ENCODE results near the gene PNCK. TPM values are rescaled to one million over a fixed set of nuclear protein-coding genes. Genes with fewer than 3 reads are reported as not detected.

Gene PNCK
- total RNA-seq, 1 experiment from 2014 or later = not detected

DNA sequence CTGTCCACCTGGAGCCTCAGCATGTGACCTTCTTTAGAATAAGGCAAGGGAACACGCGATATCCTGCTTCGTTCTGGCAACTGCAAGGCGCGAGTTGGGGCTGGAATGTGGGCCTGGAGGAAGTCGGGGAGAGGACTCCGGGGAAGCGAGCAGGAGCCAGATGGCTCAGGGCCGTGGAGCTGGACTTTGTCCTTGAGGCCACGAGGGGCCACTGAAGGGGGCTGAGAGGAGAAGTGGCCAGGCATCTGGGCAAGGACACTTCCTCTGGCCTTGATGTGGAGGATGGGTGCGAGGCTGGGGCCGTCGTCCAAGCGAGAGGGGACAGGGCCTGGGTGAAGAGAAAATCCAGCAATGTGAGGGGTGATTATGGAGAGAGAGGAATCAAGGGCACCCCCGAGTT, 38.8 kb downstream of the PNCK start:
- Histone ChIP-seq H3K4me3 (ENCODE audit: low read depth, low read length) (no peak overlapping the region), H3K4me1 (no peaks in the 10 kb centered on the region), H3K27me3 (replicated peaks; ENCODE audit: control insufficient read depth, insufficient read depth, low read length) (no peaks in the 10 kb centered on the region), H3K9me3 (no peaks in the 10 kb centered on the region), H3K36me3 (ENCODE audit: control insufficient read depth, insufficient read depth, low read length) (no peaks in the 10 kb centered on the region)
- BruUV-seq (replicated peaks) = no TSS peak
- TF ChIP-seq, protein P1, sequence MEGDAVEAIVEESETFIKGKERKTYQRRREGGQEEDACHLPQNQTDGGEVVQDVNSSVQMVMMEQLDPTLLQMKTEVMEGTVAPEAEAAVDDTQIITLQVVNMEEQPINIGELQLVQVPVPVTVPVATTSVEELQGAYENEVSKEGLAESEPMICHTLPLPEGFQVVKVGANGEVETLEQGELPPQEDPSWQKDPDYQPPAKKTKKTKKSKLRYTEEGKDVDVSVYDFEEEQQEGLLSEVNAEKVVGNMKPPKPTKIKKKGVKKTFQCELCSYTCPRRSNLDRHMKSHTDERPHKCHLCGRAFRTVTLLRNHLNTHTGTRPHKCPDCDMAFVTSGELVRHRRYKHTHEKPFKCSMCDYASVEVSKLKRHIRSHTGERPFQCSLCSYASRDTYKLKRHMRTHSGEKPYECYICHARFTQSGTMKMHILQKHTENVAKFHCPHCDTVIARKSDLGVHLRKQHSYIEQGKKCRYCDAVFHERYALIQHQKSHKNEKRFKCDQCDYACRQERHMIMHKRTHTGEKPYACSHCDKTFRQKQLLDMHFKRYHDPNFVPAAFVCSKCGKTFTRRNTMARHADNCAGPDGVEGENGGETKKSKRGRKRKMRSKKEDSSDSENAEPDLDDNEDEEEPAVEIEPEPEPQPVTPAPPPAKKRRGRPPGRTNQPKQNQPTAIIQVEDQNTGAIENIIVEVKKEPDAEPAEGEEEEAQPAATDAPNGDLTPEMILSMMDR (IDR thresholded peaks at IDR 0.05; ENCODE audit: insufficient read depth in 1 of 2, low read depth in 1 of 2, low read length in 1 of 2, severe bottlenecking in 1 of 2, unreplicated experiment in 1 of 2) = no peak
- intact Hi-C loops (cut with micrococcal nuclease; ENCODE audit: unreplicated experiment) = no loop called here
- no peaks in the 10 kb centered on the region for H3K9me3 Mint-ChIP-seq (ENCODE audit: unreplicated experiment)
- no peak for DNase-seq
- H3K36me3 Mint-ChIP-seq (ENCODE audit: insufficient read depth, unreplicated experiment) = no peaks in the 10 kb centered on the region
- H3K27me3 Mint-ChIP-seq (ENCODE audit: insufficient read depth, unreplicated experiment) = no peaks in the 10 kb centered on the region
- no peak overlapping the region for H3K27ac Mint-ChIP-seq (ENCODE audit: unreplicated experiment)
- ChIA-PET CTCF (no interaction called here), POLR2A (no interaction called here)
- H3K4me3 Mint-ChIP-seq (ENCODE audit: unreplicated experiment) = no peak overlapping the region
- H3K4me1 Mint-ChIP-seq (ENCODE audit: low read depth, unreplicated experiment) = peaks cover 10% of the 10 kb centered on the region

DNA sequence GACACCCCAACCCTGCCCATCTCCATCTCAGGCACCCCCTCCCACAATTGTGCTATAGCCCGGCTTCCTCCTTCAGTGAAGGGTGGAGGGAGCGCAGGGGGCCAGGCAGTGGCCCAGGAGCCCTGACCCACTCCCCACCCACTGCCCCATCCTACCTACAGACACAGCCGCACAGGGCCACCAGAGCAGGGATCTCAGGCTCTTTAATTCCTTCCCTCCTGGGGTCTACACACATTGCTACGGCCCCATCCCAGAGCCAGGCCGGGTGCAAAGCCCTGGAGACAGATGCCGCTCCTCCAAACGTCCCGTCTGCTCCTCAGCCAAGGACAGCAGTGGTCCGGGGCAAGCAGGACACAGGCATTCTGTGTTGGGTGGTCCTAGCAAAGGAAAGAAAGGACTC, 39.4 kb downstream of the PNCK start:
- H3K4me1 ChIP-seq = no peaks in the 10 kb centered on the region
- no peaks in the 10 kb centered on the region for H3K27me3 ChIP-seq (replicated peaks; ENCODE audit: control insufficient read depth, insufficient read depth, low read length)
- H3K4me3 ChIP-seq (ENCODE audit: low read depth, low read length) = no peak overlapping the region
- intact Hi-C loops (cut with micrococcal nuclease; ENCODE audit: unreplicated experiment) = no loop called here
- Mint-ChIP-seq H3K27me3 (ENCODE audit: insufficient read depth, unreplicated experiment) (no peaks in the 10 kb centered on the region), H3K4me1 (ENCODE audit: low read depth, unreplicated experiment) (peaks cover 10% of the 10 kb centered on the region), H3K9me3 (ENCODE audit: unreplicated experiment) (no peaks in the 10 kb centered on the region), H3K4me3 (ENCODE audit: unreplicated experiment) (no peak overlapping the region), H3K27ac (ENCODE audit: unreplicated experiment) (no peak overlapping the region), H3K36me3 (ENCODE audit: insufficient read depth, unreplicated experiment) (no peaks in the 10 kb centered on the region)
- TF ChIP-seq, protein P1 (IDR thresholded peaks at IDR 0.05; ENCODE audit: insufficient read depth in 1 of 2, low read depth in 1 of 2, low read length in 1 of 2, severe bottlenecking in 1 of 2, unreplicated experiment in 1 of 2) = no peak
- no peaks in the 10 kb centered on the region for H3K36me3 ChIP-seq (ENCODE audit: control insufficient read depth, insufficient read depth, low read length)
- DNase-seq = no peak
- CTCF ChIA-PET = no interaction called here
- POLR2A ChIA-PET = no interaction called here
- no peaks in the 10 kb centered on the region for H3K9me3 ChIP-seq
- no TSS peak for BruUV-seq (replicated peaks)

DNA sequence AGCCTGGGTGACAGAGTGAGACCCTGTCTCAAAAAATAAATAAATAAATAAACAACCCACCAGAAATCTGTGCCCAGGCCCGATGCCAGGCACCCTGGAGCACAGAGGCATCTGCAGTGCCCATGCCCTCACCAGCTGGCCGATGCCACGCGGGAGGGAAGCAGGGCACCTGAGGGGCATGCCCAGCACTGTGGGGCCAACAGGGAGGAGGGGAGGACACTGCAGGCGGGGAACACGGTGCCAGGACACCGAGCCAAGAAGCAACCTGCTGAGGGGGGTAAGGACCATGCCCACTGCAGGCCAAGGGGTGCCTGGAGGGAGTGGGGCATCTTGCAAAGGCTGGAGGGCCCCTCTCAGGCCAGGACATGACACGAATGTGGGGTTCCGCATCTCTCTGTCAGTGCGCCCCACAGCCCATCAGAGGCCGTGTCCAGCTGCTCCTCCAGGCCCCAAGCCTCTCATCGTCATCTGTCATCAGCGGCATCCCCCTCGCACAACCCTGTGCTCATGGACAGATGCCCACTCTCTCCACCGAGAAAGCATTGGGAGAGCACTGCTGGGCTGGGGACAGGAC, 39.9 kb downstream of the PNCK start:
- BruUV-seq (replicated peaks) = no TSS peak
- no peak overlapping the region for H3K4me3 Mint-ChIP-seq (ENCODE audit: unreplicated experiment)
- H3K27me3 Mint-ChIP-seq (ENCODE audit: insufficient read depth, unreplicated experiment) = no peaks in the 10 kb centered on the region
- Histone ChIP-seq H3K4me1 (no peaks in the 10 kb centered on the region), H3K4me3 (ENCODE audit: low read depth, low read length) (no peak overlapping the region), H3K36me3 (ENCODE audit: control insufficient read depth, insufficient read depth, low read length) (no peaks in the 10 kb centered on the region), H3K9me3 (no peaks in the 10 kb centered on the region), H3K27me3 (replicated peaks; ENCODE audit: control insufficient read depth, insufficient read depth, low read length) (no peaks in the 10 kb centered on the region)
- CTCF ChIA-PET = no interaction called here
- no peaks in the 10 kb centered on the region for H3K36me3 Mint-ChIP-seq (ENCODE audit: insufficient read depth, unreplicated experiment)
- POLR2A ChIA-PET = no interaction called here
- peaks cover 10% of the 10 kb centered on the region for H3K4me1 Mint-ChIP-seq (ENCODE audit: low read depth, unreplicated experiment)
- DNase-seq = no peak
- TF ChIP-seq, protein P1 (IDR thresholded peaks at IDR 0.05; ENCODE audit: insufficient read depth in 1 of 2, low read depth in 1 of 2, low read length in 1 of 2, severe bottlenecking in 1 of 2, unreplicated experiment in 1 of 2) = no peak
- intact Hi-C loops (cut with micrococcal nuclease; ENCODE audit: unreplicated experiment) = no loop called here
- H3K9me3 Mint-ChIP-seq (ENCODE audit: unreplicated experiment) = no peaks in the 10 kb centered on the region
- H3K27ac Mint-ChIP-seq (ENCODE audit: unreplicated experiment) = no peak overlapping the region
